BJ (cell line): ENCODE measurements around the gene INSC. TPM values are rescaled to one million over a fixed set of nuclear protein-coding genes. Genes with fewer than 3 reads are reported as not detected.

Experiments
- CTCF ChIA-PET: fragments of 350-600 bp; formaldehyde crosslinking; extraction: SDS; loops from one replicate; lab custom pipeline; 2021; ENCODE audit warnings: antibody characterized with exemption, inconsistent platforms; lab: Yijun Ruan, JAX
- POLR2A ChIA-PET: fragments of 300-600 bp; sonication (Branson Sonifier 250); formaldehyde crosslinking; extraction: SDS; loops from one replicate; lab custom pipeline; 2021; ENCODE audit warnings: antibody characterized with exemption; lab: Charles Lee
- DNase-seq: peaks from one replicate; pipeline ENCODE4 v3.0.0-alpha.2; 2011; ENCODE audit warnings: low read depth
- H3K27me3 ChIP-seq: 2 replicates; pipeline ENCODE4 v1.6.0; 2011; ENCODE audit warnings: low read length; ENCODE audit not compliant: control insufficient read depth, insufficient read depth
- H3K36me3 ChIP-seq: 2 replicates; pipeline ENCODE4 v1.5.1; 2011; ENCODE audit warnings: low read length; ENCODE audit not compliant: control insufficient read depth, insufficient read depth
- H3K4me3 ChIP-seq: 2 replicates; pipeline ENCODE4 v1.5.1; 2011; ENCODE audit warnings: low read depth, mild to moderate bottlenecking, control low read depth, low read length
- CTCF ChIP-seq: IDR thresholded peaks from 2 replicates; pipeline ENCODE4 v1.5.1; 2011; ENCODE audit warnings: low read depth, mild to moderate bottlenecking, control low read depth, inconsistent platforms, low read length, moderate library complexity; ENCODE audit not compliant: insufficient read depth
- polyA plus RNA-seq: library from polyadenylated mRNA; depleted of rRNA; stranded (reverse); fragments of >200 nt; gene quantifications from 2 replicates; pipeline ENCODE4 v1.2.3, GENCODE V29; 2011; rRNA removed

Gene INSC
- polyA plus RNA-seq, 1 experiment, result 0.10 TPM

GRCh38 chr11:15289723-15290122 is 175.0 kb downstream of the INSC start:
- TF ChIP-seq CTCF, result no peak
- Histone ChIP-seq H3K4me3 (no peak overlapping the region), H3K36me3 (no peaks in the 10 kb centered on the region), H3K27me3 (no peaks in the 10 kb centered on the region)
- no peak for DNase-seq
- ChIA-PET POLR2A (no interaction called here), CTCF (no interaction called here)

GRCh38 chr11:15291885-15292284 is 177.2 kb downstream of the INSC start:
- no peaks in the 10 kb centered on the region for H3K27me3 ChIP-seq
- no peaks in the 10 kb centered on the region for H3K36me3 ChIP-seq
- TF ChIP-seq CTCF, result no peak
- ChIA-PET POLR2A (no interaction called here), CTCF (no interaction called here)
- DNase-seq, result no peak
- no peak overlapping the region for H3K4me3 ChIP-seq

- Histone ChIP-seq H3K27me3 (no peaks in the 10 kb centered on the region), H3K4me3 (no peak overlapping the region), H3K36me3 (no peaks in the 10 kb centered on the region)
- no peak for DNase-seq
- ChIA-PET POLR2A (no interaction called here), CTCF (no interaction called here)
- TF ChIP-seq CTCF, result no peak
Observed at GRCh38 chr11:15293975-15294620, 179.4 kb downstream of the INSC start.

GRCh38 chr11:15295695-15296094 is 181.0 kb downstream of the INSC start:
- Histone ChIP-seq H3K4me3 (no peak overlapping the region), H3K36me3 (no peaks in the 10 kb centered on the region), H3K27me3 (no peaks in the 10 kb centered on the region)
- no peak for DNase-seq
- ChIA-PET POLR2A (no interaction called here), CTCF (no interaction called here)
- no peak for TF ChIP-seq CTCF

Other genes starting within 250 kb of the INSC start
- 7.3 and 14.0 TPM in 2 replicates for gene CYP2R1, start 222.7 kb upstream of the INSC start, polyA plus RNA-seq
- gene CALCA, start 142.6 kb upstream of the INSC start, polyA plus RNA-seq, result not detected in 2 replicates
- gene CALCB, start 41.3 kb upstream of the INSC start, polyA plus RNA-seq, result not detected in 2 replicates